Neutrophil (primary cell): ENCODE results near the gene DUSP15.

Experiments used
- H3K27ac ChIP-seq: fragments of 200-600 bp; sonication (generic); 2 replicates; pipeline ENCODE4 v1.5.1; 2016; ENCODE audit warnings: mild to moderate bottlenecking, moderate library complexity
- H3K27me3 ChIP-seq: fragments of 200-600 bp; sonication (generic); 2 replicates; pipeline ENCODE4 v1.6.0; 2016; ENCODE audit warnings: mild to moderate bottlenecking
- H3K36me3 ChIP-seq: fragments of 200-600 bp; sonication (generic); 2 replicates; pipeline ENCODE4 v1.5.1; 2017
- H3K4me1 ChIP-seq, 2 experiments: fragments of 200-600 bp in 1 of 2; sonication (generic) in 1 of 2; 1 replicate in 1 of 2; 2 replicates in 1 of 2; pipeline versions ENCODE4 v1.5.1 to v1.6.1; 2013 to 2016; ENCODE audit warnings: low read depth in 1 of 2, low read length in 1 of 2, mild to moderate bottlenecking in 1 of 2, moderate library complexity in 1 of 2; ENCODE audit not compliant: control insufficient read depth in 1 of 2, insufficient read depth in 1 of 2
- H3K4me3 ChIP-seq, 2 experiments: fragments of 200-600 bp in 1 of 2; sonication (generic) in 1 of 2; 1 replicate in 1 of 2; 2 replicates in 1 of 2; pipeline ENCODE4 v1.5.1; 2013 to 2016; ENCODE audit warnings: low read depth in 1 of 2, low read length in 1 of 2, mild to moderate bottlenecking in 1 of 2, moderate library complexity in 1 of 2
- H3K9me3 ChIP-seq: fragments of 200-600 bp; sonication (generic); 2 replicates; pipeline ENCODE4 v1.5.1; 2016
- CTCF ChIP-seq: fragments of 200-600 bp; sonication (generic); IDR thresholded peaks from 2 replicates; pipeline ENCODE4 v1.5.1; 2016; ENCODE audit warnings: antibody characterized with exemption

Gene DUSP15

GRCh38 chr20:31861385-31862156 lies 8.8 kb downstream of the DUSP15 start:
- Histone ChIP-seq H3K9me3 (no peaks in the 10 kb centered on the region), H3K36me3 (no peaks in the 10 kb centered on the region), H3K4me1 (peaks cover 4 to 10% of the 10 kb centered on the region in 2 experiments), H3K4me3 (peak overlapping the region; percentile 20 to 24), H3K27me3 (peaks cover 62% of the 10 kb centered on the region), H3K27ac (no peak overlapping the region)
- no peak for TF ChIP-seq CTCF

- H3K4me3 ChIP-seq, result peak overlapping the region; percentile 20 to 24
- peaks cover 4 to 10% of the 10 kb centered on the region in 2 experiments for H3K4me1 ChIP-seq
- no peak for TF ChIP-seq CTCF
- H3K9me3 ChIP-seq, result no peaks in the 10 kb centered on the region
- H3K27ac ChIP-seq, result no peak overlapping the region
- peaks cover 57% of the 10 kb centered on the region for H3K27me3 ChIP-seq
- no peaks in the 10 kb centered on the region for H3K36me3 ChIP-seq
Measured at GRCh38 chr20:31861135-31861384, 9.3 kb downstream of the DUSP15 start.

GRCh38 chr20:31860390-31861134 lies 9.8 kb downstream of the DUSP15 start:
- no peaks in the 10 kb centered on the region for H3K36me3 ChIP-seq
- no peak for TF ChIP-seq CTCF
- H3K27me3 ChIP-seq, result peaks cover 57% of the 10 kb centered on the region
- no peak overlapping the region for H3K27ac ChIP-seq
- H3K4me3 ChIP-seq, result peak overlapping the region in 1 of 2 experiments; percentile 24
- H3K4me1 ChIP-seq, result peaks cover 4 to 10% of the 10 kb centered on the region in 2 experiments
- H3K9me3 ChIP-seq, result no peaks in the 10 kb centered on the region

GRCh38 chr20:31859998-31860380 lies 10.3 kb downstream of the DUSP15 start:
- H3K27me3 ChIP-seq, result peaks cover 60% of the 10 kb centered on the region
- no peak overlapping the region for H3K4me3 ChIP-seq
- no peak for TF ChIP-seq CTCF
- no peaks in the 10 kb centered on the region for H3K9me3 ChIP-seq
- no peaks in the 10 kb centered on the region for H3K36me3 ChIP-seq
- no peak overlapping the region for H3K27ac ChIP-seq
- peaks cover 4 to 10% of the 10 kb centered on the region in 2 experiments for H3K4me1 ChIP-seq

GRCh38 chr20:31859266-31859997 lies 10.9 kb downstream of the DUSP15 start:
- H3K4me3 ChIP-seq, result no peak overlapping the region
- peaks cover 65% of the 10 kb centered on the region for H3K27me3 ChIP-seq
- no peaks in the 10 kb centered on the region for H3K9me3 ChIP-seq
- peaks cover 4 to 10% of the 10 kb centered on the region in 2 experiments for H3K4me1 ChIP-seq
- TF ChIP-seq CTCF, result no peak
- H3K36me3 ChIP-seq, result no peaks in the 10 kb centered on the region
- no peak overlapping the region for H3K27ac ChIP-seq
